Bronchial epithelial cell (primary cell): ENCODE results near the gene ALDH9A1. TPM values are rescaled to one million over a fixed set of nuclear protein-coding genes. Genes with fewer than 3 reads are reported as not detected.
A peak's percentile ranks its signal among the peaks of the same experiment; 100 is the strongest.

Experiments used
- DNase-seq: peaks from one replicate; pipeline ENCODE4 v3.0.0-alpha.2; 2010; ENCODE audit warnings: low read depth
- FAIRE-seq: peaks from 2 replicates; lab custom pipeline; 2011; peaks lifted over from hg19 to GRCh38; lab: Jason Lieb, UNC
- H3K27me3 ChIP-seq: 2 replicates; pipeline ENCODE4 v1.5.1; 2011; ENCODE audit warnings: low read length; ENCODE audit not compliant: control insufficient read depth, insufficient read depth
- H3K36me3 ChIP-seq: 2 replicates; pipeline ENCODE4 v1.5.1; 2011; ENCODE audit warnings: low read length; ENCODE audit not compliant: control insufficient read depth, insufficient read depth
- H3K4me3 ChIP-seq: 2 replicates; pipeline ENCODE4 v1.5.1; 2011; ENCODE audit warnings: mild to moderate bottlenecking, low read depth, low read length, control low read depth
- total RNA-seq: library from RNA; depleted of rRNA; stranded (reverse); fragments of >200 nt; gene quantifications from 2 replicates; pipeline ENCODE4 v1.2.1, GENCODE V29; 2014
- TF ChIP-seq, protein P1 (sequence below): IDR thresholded peaks from 2 replicates; pipeline ENCODE4 v1.5.1; 2011; ENCODE audit warnings: mild to moderate bottlenecking, moderate library complexity, low read length, control low read depth, inconsistent platforms; ENCODE audit not compliant: insufficient read depth, severe bottlenecking

The ALDH9A1 gene
- total RNA-seq, 1 donor from 2014 or later = 44.0 TPM

DNA sequence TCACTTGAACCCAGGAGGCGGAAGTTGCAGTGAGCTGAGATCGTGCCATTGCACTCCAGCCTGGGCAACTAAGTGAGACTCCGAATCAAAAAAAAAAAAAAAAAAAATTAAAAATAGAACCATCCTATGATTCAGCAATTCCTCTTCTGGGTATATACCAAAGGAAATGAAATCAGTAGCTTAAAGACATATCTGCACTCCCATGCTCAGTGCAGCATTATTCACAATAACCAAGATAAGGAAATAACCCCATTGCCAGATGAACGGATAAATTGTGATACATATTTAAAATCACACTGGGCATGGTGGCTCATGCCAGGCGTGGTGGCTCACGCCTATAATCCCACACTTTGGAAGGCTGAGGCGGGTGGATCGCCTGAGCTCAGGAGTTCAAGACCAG lies 23.8 kb downstream of the ALDH9A1 start:
- Histone ChIP-seq H3K27me3 (no peaks in the 10 kb centered on the region), H3K4me3 (no peak overlapping the region), H3K36me3 (peaks cover 5% of the 10 kb centered on the region)
- DNase-seq (no peak), FAIRE-seq (no peak)
- TF ChIP-seq, protein P1, sequence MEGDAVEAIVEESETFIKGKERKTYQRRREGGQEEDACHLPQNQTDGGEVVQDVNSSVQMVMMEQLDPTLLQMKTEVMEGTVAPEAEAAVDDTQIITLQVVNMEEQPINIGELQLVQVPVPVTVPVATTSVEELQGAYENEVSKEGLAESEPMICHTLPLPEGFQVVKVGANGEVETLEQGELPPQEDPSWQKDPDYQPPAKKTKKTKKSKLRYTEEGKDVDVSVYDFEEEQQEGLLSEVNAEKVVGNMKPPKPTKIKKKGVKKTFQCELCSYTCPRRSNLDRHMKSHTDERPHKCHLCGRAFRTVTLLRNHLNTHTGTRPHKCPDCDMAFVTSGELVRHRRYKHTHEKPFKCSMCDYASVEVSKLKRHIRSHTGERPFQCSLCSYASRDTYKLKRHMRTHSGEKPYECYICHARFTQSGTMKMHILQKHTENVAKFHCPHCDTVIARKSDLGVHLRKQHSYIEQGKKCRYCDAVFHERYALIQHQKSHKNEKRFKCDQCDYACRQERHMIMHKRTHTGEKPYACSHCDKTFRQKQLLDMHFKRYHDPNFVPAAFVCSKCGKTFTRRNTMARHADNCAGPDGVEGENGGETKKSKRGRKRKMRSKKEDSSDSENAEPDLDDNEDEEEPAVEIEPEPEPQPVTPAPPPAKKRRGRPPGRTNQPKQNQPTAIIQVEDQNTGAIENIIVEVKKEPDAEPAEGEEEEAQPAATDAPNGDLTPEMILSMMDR = no peak

DNA sequence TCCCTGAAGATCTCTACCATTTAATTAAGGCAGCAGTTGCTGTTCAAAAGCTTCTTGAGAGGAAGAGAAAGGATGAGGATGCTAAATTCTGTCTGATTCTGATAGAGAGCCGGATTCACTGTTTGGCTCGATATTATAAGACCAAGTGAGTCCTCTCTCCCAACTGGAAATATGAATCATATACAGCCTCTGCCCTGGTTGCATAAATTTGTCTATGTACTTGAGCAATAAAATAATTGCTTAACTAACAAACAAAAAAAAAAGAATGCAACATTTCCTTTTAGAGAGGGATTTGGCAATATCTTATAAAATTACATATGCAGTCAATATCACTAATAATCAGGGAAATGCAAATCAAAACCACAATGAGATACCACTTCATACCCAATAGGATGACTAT lies 26.8 kb downstream of the ALDH9A1 start:
- TF ChIP-seq, protein P1 = no peak
- FAIRE-seq (no peak), DNase-seq (peak; percentile 19)
- Histone ChIP-seq H3K36me3 (peaks cover 6% of the 10 kb centered on the region), H3K4me3 (no peak overlapping the region), H3K27me3 (no peaks in the 10 kb centered on the region)

DNA sequence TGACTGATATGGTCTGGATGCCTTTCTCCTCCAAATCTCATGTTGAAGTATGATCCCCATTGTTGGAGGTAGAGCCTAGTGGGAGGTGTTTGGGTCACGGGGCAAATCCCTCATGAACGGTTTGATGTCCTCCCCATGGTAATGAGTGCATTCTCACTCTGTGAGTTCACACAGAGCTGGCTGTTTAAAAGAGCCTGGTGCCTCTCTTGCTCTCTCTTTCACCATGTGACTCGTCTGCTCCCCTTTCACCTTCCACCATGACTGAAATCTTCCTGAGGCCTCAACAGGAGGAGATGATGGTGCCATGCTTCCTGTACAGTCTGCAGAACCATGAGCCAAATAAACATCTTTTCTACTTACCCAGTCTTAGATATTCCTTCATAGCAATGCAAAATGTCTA lies 30.2 kb downstream of the ALDH9A1 start:
- H3K27me3 ChIP-seq = no peaks in the 10 kb centered on the region
- H3K36me3 ChIP-seq = peaks cover 10% of the 10 kb centered on the region
- no peak overlapping the region for H3K4me3 ChIP-seq
- no peak for DNase-seq
- FAIRE-seq = no peak
- TF ChIP-seq, protein P1 = no peak

DNA sequence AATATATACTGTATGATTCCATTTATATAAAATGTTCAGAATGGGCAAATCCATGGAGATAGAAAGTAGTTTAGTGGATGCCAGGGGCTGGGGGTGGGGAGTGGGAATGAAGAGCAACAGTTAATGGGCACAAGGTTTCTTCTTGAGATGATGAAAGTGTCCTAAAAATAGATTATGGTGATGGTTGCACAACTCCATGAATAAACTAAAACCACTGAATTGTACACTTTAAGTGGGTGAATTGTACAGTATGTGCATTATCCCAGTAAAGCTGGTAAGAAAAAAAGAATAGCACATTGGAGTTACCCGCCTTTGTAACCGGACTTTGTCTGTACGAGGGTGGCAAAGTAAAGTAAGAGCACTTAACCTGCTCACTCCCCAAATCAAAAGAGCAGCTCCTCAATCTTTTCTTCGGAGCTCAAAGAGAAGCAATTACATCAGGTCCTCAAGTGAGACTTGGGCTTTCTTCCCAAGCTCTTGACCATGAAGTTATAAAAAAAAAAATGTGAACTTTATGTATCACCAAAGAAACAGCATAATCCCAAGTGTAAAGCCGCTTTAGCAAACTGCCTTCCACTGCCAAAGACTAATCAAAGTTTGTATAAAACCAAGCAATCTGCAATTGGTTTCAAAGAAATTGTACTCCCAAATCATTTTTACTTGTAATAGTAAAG lies 32.1 kb downstream of the ALDH9A1 start:
- TF ChIP-seq, protein P1 = no peak
- peak; percentile 20 for DNase-seq
- no peak overlapping the region for H3K4me3 ChIP-seq
- peaks cover 13% of the 10 kb centered on the region for H3K36me3 ChIP-seq
- FAIRE-seq = no peak
- no peaks in the 10 kb centered on the region for H3K27me3 ChIP-seq

DNA sequence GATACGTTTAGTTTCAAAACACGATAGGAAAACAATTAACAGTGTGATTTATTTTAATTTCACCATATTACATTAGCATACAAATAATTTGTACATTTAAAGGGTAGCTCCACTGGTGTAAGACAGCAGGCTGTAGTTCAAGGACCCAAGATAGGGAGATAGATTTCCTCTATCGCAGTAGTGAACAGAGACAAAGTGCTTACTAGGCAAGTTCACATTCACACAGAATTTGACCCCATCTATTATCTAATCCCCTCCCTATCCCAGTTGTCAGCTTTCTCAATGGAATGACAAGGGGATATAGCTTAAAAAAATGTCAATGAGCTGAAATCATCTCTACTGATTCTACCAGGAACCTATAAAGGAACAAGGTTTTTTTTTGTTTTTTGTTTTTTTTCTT lies 36.2 kb downstream of the ALDH9A1 start:
- Histone ChIP-seq H3K4me3 (no peak overlapping the region), H3K36me3 (peaks cover 9% of the 10 kb centered on the region), H3K27me3 (no peaks in the 10 kb centered on the region)
- DNase-seq (no peak), FAIRE-seq (no peak)
- TF ChIP-seq, protein P1 = no peak

DNA sequence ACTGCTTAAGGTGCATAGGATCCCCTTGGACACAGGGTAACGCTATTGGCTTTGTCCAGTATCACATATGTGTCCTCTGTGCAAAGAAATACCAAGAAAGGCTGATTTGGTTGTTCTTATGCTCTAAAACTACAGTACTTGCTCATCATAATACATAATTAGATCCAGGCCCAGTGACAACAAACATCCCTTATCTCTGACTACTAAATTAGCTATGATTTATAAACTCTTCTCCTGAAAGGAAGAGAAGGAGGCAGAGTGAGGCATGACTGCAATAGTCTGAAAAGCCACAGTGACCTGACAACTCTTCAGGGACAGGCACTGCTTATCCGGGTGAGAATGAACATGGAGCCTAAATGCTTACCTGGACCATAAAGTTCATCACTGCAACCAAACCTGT lies 36.7 kb downstream of the ALDH9A1 start:
- Histone ChIP-seq H3K36me3 (peaks cover 9% of the 10 kb centered on the region), H3K27me3 (no peaks in the 10 kb centered on the region), H3K4me3 (no peak overlapping the region)
- DNase-seq (no peak), FAIRE-seq (no peak)
- TF ChIP-seq, protein P1 = no peak
